ENCODE results near the gene IDH1. TPM values are rescaled to one million over a fixed set of nuclear protein-coding genes. Genes with fewer than 3 reads are reported as not detected.

The IDH1 gene
- total and polyA plus RNA-seq, 10 of the 15 experiments (the other 5 are each of a cell fraction or from before 2014, with no cell fraction given) = 39.0 to 114 (median 55.0) TPM

- no peak overlapping the region for H2AFZ ChIP-seq (ENCODE audit: control insufficient read depth, low read depth, low read length)
- ChIA-PET SMC1A (ENCODE audit: uncharacterized antibody, unreplicated experiment) (interaction anchor here (0.6 to 3.7 kb wide), 6 partner anchors 9 to 36 kb away, joined by 3 to 26 read pairs (median 6); no protein-coding TSS in a partner anchor), POLR2A (interaction anchor here (0.5 to 0.8 kb wide), 2 partner anchors 13 to 676 kb away, joined by 3 to 4 read pairs; partner anchors contain the start of gene METTL21A), RAD21 (ENCODE audit: unreplicated experiment) (interaction anchor here (0.8 to 1.3 kb wide), 2 partner anchors 10 to 35 kb away, joined by 3 read pairs; partner anchors contain the start of gene PIKFYVE), CTCF (interaction anchor here (1.1 to 3.5 kb wide), 4 partner anchors 14 to 34 kb away, joined by 3 to 17 read pairs (median 10); no protein-coding TSS in a partner anchor)
- no peaks in the 10 kb centered on the region for H3K9me3 ChIP-seq (replicated peaks; ENCODE audit: control insufficient read depth, insufficient read depth, low read length)
- no peaks in the 10 kb centered on the region for H4K20me1 ChIP-seq (ENCODE audit: control insufficient read depth, insufficient read depth)
- no peak for ATAC-seq
- intact Hi-C loops (cut with micrococcal nuclease; ENCODE audit: unreplicated experiment) = no loop called here
- no peaks in the 10 kb centered on the region for H3K27me3 ChIP-seq (replicated peaks in 1 of 2; ENCODE audit: control insufficient read depth in 2 of 2, insufficient read depth in 2 of 2, low read length in 1 of 2)
- no peak overlapping the region for H3K27ac ChIP-seq (ENCODE audit: control insufficient read depth, insufficient read depth)
- no peak overlapping the region for H3K4me3 ChIP-seq
- in situ Hi-C loops (cut with MboI) = no loop called here
- no peaks in the 10 kb centered on the region for H3K4me1 ChIP-seq (ENCODE audit: control insufficient read depth, insufficient read depth, low read length)
- DNase-seq (ENCODE audit: low read depth, low spot score) = no peak
- over 99% methylated on average over 5 of the region's 5 CpGs for WGBS (ENCODE audit: insufficient coverage, insufficient replicate concordance, low lambda C conversion rate, missing lambda C conversion rate)
- H3K9ac ChIP-seq (ENCODE audit: control insufficient read depth, insufficient read depth, low read length) = no peak overlapping the region
- no TSS peak for BruUV-seq (replicated peaks)
- FAIRE-seq = no peak
- H3K4me2 ChIP-seq (ENCODE audit: control insufficient read depth, insufficient read depth) = no peak overlapping the region
- TF ChIP-seq PBX3 (IDR thresholded peaks at IDR 0.05; ENCODE audit: insufficient replicate concordance, low read depth, low read length) = no peak
- TF ChIP-seq E4F1 (IDR thresholded peaks at IDR 0.05; ENCODE audit: borderline replicate concordance, partially characterized antibody) = no peak
- no peak for TF ChIP-seq SPI1 (IDR thresholded peaks at IDR 0.05; ENCODE audit: borderline replicate concordance, insufficient read depth, low read depth, low read length)
- no peak for TF ChIP-seq BACH1 (IDR thresholded peaks at IDR 0.05; ENCODE audit: borderline replicate concordance)
- no peak for TF ChIP-seq YY1 (IDR thresholded peaks at IDR 0.05; ENCODE audit: low read depth, low read length)
- no peak for TF ChIP-seq HDAC2 (IDR thresholded peaks at IDR 0.05)
- TF ChIP-seq GATAD2B (conservative IDR thresholded peaks at IDR 0.05; ENCODE audit: low read depth) = no peak
- H3K79me2 ChIP-seq (ENCODE audit: control insufficient read depth, insufficient read depth, low read length) = peaks cover 3% of the 10 kb centered on the region; the same call in 1 of the 2 replicates
- H3K36me3 ChIP-seq (ENCODE audit: control insufficient read depth in 2 of 2, insufficient read depth in 2 of 2, low read length in 1 of 2) = peaks cover 3 to 28% of the 10 kb centered on the region in 2 experiments
Observed at GRCh38 chr2:208300847-208301618, 46.2 kb upstream of the IDH1 start.
